HG02642 (cell line): Measurements from ENCODE around the gene IGF2BP1.

Source experiments
- ATAC-seq: cut with Tn5 transposase; IDR thresholded peaks from one replicate; pipeline ENCODE4 v1.9.1; 2021; ENCODE audit warnings: mild to moderate bottlenecking; ENCODE audit not compliant: unreplicated experiment, poor library complexity

The IGF2BP1 gene

GRCh38 chr17:48997103-48997826 is at the start of gene IGF2BP1:
TSS of gene IGF2BP1 (plus strand) at chr17:48997385. CDS start at chr17:48997746, 361 bp downstream.
- ATAC-seq = no peak

GRCh38 chr17:48951572-48951971 is 45.6 kb upstream of the IGF2BP1 start:
- ATAC-seq = no peak

- ATAC-seq = no peak
Measured at GRCh38 chr17:48952904-48953303, 44.3 kb upstream of the IGF2BP1 start.

GRCh38 chr17:48954300-48954755 is 42.9 kb upstream of the IGF2BP1 start:
- no peak for ATAC-seq

- no peak for ATAC-seq
Measured at GRCh38 chr17:48960834-48961515, 36.2 kb upstream of the IGF2BP1 start.

GRCh38 chr17:48961516-48962233 is 35.5 kb upstream of the IGF2BP1 start:
- no peak for ATAC-seq

GRCh38 chr17:48970224-48970623 is 27.0 kb upstream of the IGF2BP1 start:
- ATAC-seq = no peak

- ATAC-seq = no peak
Measured at GRCh38 chr17:48970865-48971687, 26.1 kb upstream of the IGF2BP1 start.

- ATAC-seq = no peak
Measured at GRCh38 chr17:48972749-48973097, 24.5 kb upstream of the IGF2BP1 start.

GRCh38 chr17:48973806-48974205 is 23.4 kb upstream of the IGF2BP1 start:
- ATAC-seq = no peak

- ATAC-seq = no peak
Measured at GRCh38 chr17:48981927-48982539, 15.2 kb upstream of the IGF2BP1 start.

GRCh38 chr17:48985436-48986245 is 11.5 kb upstream of the IGF2BP1 start:
- no peak for ATAC-seq

- no peak for ATAC-seq
Measured at GRCh38 chr17:48989100-48989499, 8.1 kb upstream of the IGF2BP1 start.

- no peak for ATAC-seq
Measured at GRCh38 chr17:48990882-48991357, 6.3 kb upstream of the IGF2BP1 start.

- ATAC-seq = no peak
Measured at GRCh38 chr17:48992444-48992843, 4.7 kb upstream of the IGF2BP1 start.

- ATAC-seq = no peak
Measured at GRCh38 chr17:48993305-48993704, 3.9 kb upstream of the IGF2BP1 start.

- ATAC-seq = no peak
Measured at GRCh38 chr17:48993951-48994350, 3.2 kb upstream of the IGF2BP1 start.

- no peak for ATAC-seq
Measured at GRCh38 chr17:48994549-48995303, 2.5 kb upstream of the IGF2BP1 start.
